HG03064 (cell line): ENCODE results near the gene NDEL1.

Experiments used
- ATAC-seq: cut with Tn5 transposase; IDR thresholded peaks from one replicate; pipeline ENCODE4 v1.9.1; 2021; ENCODE audit warnings: low read depth; ENCODE audit not compliant: unreplicated experiment

Gene NDEL1

DNA sequence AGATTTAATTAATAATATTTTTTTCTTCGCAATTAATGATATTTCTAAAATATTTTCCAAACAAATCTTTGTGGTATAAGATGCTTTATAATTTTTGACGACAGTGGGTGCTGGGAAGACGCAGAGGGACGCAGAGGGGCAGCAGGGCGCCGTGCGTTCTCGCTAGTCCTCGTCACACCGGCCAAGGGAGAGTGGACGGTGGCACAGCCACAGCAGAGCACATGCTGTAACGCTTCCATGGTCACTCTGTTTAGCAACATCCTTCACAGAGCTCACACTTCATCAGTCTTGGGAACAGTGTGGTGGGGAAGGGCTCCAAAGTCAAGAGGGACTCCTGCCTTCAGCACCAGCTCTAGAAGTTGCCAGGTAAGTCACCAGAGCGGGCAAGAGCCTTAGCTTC lies 60.4 kb downstream of the NDEL1 start:
- no peak for ATAC-seq

DNA sequence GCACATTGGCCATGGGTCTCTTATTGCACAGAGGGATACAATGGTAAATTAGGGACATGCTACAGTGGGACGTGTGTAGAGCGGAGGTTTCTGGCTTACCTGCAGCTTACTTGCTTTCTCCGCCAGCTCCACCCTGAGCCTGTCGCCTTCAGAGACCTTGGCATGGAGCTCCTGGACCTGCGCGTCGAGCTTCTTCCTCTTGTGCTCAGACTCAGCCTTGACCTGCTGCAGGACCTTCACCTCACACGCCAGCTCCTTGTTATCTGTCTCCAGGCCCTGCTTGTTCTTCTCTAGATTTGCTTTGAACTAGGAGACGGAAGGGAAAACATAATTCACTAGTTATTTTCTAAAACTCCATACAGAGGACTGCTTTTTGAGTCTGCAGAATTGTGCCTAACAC lies 63.5 kb downstream of the NDEL1 start:
- no peak for ATAC-seq

DNA sequence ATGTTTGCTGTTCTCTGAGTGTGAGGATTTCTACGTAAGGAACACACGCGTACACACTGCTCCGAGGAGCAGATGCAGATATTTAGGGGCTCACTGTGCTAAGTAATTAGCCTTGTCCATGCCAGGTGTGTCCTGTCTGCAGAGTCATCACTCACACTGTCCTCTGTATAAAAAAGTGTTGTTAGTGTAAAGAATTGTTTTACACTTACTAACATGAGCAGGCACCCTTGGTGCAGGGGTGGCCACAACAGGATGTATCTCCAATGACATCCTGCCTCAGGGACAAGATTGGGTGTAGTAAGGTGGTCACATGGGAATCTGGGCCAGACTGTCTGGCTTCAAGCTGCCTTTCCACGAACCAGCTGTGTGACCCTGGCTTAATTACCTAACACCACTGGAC lies 63.9 kb downstream of the NDEL1 start:
- ATAC-seq, result no peak

DNA sequence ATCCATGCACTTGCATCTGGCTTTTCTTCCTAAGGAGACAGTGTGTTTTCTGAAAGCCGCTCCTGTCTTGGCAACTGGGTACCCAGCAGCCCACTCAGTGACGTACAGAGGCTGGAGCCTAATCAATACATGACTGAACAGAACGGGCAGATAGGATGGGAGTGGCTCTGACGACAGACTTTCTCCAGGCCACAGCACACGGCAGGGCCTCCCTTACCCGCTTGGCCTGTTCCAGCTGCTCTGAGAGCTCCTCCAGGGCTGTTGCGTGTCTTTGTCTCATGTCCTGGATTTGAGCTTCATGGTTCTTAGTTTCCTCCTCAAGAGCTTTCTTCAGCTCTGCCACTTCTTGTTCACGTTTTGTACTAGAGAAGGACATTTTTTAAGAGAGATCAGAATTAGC lies 64.9 kb downstream of the NDEL1 start:
- no peak for ATAC-seq

DNA sequence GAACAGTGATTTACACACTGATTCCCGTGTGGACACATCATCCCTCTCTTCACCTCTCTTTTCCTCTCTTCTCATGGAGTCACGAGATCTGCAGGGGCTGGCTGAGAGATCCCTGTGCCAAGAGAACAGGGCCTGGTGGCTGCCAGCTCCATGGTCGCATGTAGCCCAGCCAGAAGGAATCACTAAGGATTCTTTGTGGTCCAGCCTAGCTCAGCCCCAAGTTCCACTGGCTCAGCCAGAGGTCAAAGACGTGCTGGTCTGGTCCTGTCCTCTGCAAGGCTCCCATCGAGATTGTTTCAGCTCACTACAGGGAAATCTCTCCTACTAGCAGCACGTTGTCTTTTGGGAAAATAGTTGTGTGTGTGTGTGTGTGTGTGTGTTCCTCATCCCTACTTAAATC lies 66.4 kb downstream of the NDEL1 start:
- no peak for ATAC-seq

DNA sequence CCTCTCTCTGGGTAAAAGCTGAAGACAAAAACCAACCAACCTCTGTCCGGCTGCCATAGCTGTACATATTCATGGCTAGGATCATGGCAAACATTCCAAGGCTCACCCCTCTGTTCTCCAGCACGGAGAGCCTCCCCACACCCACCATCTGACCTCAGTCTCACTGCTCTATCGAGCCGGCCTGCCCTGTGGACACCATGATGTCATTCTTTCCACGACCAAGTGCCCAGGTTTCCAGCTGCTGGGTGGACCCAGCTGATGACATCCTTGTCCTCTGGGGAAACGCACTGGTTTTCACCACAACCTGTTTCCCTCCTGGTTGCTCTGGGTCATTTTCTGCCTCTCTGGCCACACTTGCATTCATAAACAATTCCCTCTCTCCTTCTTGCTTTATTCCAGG lies 67.7 kb downstream of the NDEL1 start:
- ATAC-seq, result no peak

DNA sequence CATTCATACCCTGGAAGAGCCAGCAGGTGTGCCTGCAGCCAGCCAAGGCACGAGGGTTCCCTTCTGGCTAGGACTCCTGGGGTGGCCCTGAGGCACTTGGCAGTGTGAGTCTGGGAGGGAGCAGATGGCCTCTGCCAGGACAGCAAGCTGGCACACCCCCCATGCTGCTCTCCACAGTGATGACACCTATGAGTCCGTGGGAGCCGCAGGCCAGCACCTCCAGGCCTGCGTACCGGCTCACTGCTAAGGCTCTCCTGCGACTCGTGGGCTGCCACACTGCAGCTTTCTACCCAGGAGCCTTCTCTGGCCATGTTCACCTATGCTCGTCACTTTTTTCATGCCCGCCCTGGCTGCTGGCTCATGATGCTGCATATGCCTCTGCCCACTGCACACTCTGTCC lies 68.1 kb downstream of the NDEL1 start:
- ATAC-seq, result no peak

DNA sequence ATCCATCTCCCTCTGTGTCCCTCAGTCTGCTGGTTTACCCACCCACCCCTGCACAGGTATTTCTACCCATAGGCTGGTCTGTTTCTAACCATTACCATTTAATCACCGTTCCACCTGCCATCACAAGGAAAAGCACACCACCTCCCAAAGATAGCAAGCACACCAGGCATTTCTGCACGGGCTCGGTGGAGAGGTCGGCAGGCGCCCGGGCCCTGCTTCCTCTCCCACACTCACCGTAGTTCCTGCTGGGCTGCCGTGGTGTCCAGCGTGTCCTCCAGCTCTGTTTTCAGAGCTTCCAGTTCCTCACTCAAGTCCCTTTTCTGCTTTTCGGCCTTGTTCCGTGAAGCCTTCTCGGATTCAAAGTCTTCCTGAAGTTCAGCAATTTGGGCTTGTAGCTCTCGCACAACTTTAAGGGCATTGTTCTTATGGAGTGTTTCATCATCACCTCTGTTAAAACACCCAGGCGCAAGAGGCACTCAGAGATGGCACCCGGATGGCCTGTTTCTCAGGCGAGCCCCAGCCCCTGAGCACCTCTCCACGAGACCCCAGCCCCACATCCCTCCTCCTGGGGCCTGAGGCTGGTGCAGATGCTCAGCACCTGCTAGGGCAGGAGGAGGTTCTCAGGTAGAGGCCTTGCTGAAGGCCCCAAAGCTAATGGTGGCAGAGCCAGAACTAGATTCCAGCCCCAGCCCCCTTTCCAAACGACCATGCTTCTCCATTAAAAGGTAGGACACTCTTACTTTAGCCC lies 69.0 kb downstream of the NDEL1 start:
- no peak for ATAC-seq

DNA sequence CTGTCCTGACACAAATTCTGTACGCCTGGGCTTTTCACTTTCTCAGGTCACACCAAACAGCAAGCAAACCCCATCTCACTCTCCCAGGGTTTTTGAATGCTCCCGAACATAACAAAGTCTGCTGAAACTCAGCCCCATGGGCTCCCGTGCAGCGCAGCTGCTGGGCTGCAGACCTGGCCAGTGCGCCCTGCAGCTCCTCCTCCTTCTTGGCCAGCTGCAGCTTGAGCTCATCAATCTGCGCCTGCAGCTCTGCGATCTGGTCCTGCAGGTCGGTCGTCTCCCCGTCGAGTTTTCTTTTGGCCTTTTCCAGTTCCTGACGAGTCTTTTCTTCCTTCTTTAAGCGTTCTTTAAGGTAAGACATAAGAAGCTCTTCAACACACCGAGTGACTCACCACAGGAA lies 70.5 kb downstream of the NDEL1 start:
- no peak for ATAC-seq

DNA sequence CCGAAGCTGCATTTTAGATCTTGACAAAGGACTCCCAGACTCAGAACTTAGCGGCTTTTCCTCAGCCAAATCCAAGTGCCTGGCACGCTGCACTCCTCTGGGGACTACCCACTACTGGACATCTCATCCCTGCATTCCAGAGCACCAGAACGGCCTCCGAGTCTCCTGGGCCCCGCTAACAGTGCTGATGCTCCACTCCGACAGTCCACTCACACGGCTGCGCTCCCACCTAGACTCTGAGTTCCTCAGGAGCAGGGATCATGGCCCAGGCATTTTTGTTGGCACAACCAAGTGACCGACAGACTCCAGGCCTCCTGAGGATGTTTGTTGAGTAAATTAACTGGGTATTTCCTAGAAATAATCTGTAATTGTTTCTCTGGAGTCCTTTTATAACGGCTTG lies 79.1 kb downstream of the NDEL1 start:
- no peak for ATAC-seq
